Parathyroid adenoma (tissue), 2 donors: Measurements from ENCODE around the gene CDSN.
"Not testable (repeated sequence)": the region's sequence is repeated elsewhere in the genome, so short reads cannot be mapped to it uniquely, and the experiment has no call there.

Experiments
- H2AFZ ChIP-seq: fragments of 300-600 bp; sonication (generic); one replicate; pipeline ENCODE4 v1.7.0; 2017; ENCODE audit warnings: antibody characterized with exemption, mild to moderate bottlenecking
- H3K27ac ChIP-seq: fragments of 300-600 bp; sonication (generic); one replicate; pipeline ENCODE4 v1.7.0; 2017
- H3K27me3 ChIP-seq: fragments of 300-600 bp; sonication (generic); one replicate; pipeline ENCODE4 v1.7.0; 2017; ENCODE audit warnings: low read length; ENCODE audit not compliant: control insufficient read depth, insufficient read depth
- H3K36me3 ChIP-seq: fragments of 300-600 bp; sonication (generic); one replicate; pipeline ENCODE4 v1.7.0; 2017; ENCODE audit warnings: low read length; ENCODE audit not compliant: control insufficient read depth, insufficient read depth
- H3K4me1 ChIP-seq: fragments of 300-600 bp; sonication (generic); one replicate; pipeline ENCODE4 v1.7.0; 2017; ENCODE audit warnings: control low read depth
- H3K4me2 ChIP-seq: fragments of 300-600 bp; sonication (generic); one replicate; pipeline ENCODE4 v1.7.0; 2017; ENCODE audit warnings: low read length
- H3K4me3 ChIP-seq: fragments of 300-600 bp; sonication (generic); one replicate; pipeline ENCODE4 v1.7.0; 2017; ENCODE audit warnings: low read depth, low read length
- H3K79me2 ChIP-seq: fragments of 300-600 bp; sonication (generic); one replicate; pipeline ENCODE4 v1.7.0; 2017; ENCODE audit warnings: control low read depth
- H3K9ac ChIP-seq: fragments of 300-600 bp; sonication (generic); one replicate; pipeline ENCODE4 v1.7.0; 2017; ENCODE audit warnings: mild to moderate bottlenecking
- H3K9me3 ChIP-seq: fragments of 300-600 bp; sonication (generic); one replicate; pipeline ENCODE4 v1.7.0; 2017; ENCODE audit warnings: low read length; ENCODE audit not compliant: control insufficient read depth
- TF ChIP-seq, protein P1 (sequence below): fragments of 300-600 bp; sonication (generic); IDR thresholded peaks from one replicate; pipeline ENCODE4 v1.7.0; 2017; ENCODE audit warnings: antibody characterized with exemption, mild to moderate bottlenecking
- donor health status: primary hyperparathyroidism.

Gene CDSN

DNA sequence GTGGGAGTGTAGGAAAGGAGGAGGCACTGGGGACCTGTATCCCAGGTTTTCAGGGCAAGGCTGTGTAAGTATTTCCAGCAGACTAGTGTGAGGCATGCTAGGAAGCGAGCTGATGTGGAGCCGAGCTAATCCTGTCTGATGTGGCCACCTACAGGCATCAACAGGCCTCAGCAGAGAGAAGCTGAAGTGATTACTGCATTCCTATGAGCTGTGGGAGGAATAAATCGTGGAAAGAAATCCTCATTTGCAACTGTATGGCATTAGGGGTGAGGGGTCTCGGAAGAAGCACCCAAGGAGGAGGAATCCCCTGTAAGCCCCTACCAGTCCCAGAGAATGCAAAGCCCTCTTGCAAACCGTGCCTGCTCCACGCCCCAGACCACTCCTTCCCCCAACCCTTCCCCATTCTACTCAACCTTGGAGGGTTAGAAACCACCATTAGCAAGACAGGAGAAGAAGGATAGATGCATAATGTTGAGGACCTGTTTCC, 49.5 kb downstream of the CDSN start:
- H3K4me1 ChIP-seq = peaks cover 8% of the 10 kb centered on the region
- no peak overlapping the region for H3K4me2 ChIP-seq
- no peak overlapping the region for H3K4me3 ChIP-seq
- H2AFZ ChIP-seq = peak overlapping the region; percentile 30
- no peaks in the 10 kb centered on the region for H3K9me3 ChIP-seq
- H3K79me2 ChIP-seq = no peaks in the 10 kb centered on the region
- H3K27me3 ChIP-seq = no peaks in the 10 kb centered on the region
- H3K9ac ChIP-seq = no peak overlapping the region
- no peak overlapping the region for H3K27ac ChIP-seq
- H3K36me3 ChIP-seq = no peaks in the 10 kb centered on the region
- TF ChIP-seq, protein P1, sequence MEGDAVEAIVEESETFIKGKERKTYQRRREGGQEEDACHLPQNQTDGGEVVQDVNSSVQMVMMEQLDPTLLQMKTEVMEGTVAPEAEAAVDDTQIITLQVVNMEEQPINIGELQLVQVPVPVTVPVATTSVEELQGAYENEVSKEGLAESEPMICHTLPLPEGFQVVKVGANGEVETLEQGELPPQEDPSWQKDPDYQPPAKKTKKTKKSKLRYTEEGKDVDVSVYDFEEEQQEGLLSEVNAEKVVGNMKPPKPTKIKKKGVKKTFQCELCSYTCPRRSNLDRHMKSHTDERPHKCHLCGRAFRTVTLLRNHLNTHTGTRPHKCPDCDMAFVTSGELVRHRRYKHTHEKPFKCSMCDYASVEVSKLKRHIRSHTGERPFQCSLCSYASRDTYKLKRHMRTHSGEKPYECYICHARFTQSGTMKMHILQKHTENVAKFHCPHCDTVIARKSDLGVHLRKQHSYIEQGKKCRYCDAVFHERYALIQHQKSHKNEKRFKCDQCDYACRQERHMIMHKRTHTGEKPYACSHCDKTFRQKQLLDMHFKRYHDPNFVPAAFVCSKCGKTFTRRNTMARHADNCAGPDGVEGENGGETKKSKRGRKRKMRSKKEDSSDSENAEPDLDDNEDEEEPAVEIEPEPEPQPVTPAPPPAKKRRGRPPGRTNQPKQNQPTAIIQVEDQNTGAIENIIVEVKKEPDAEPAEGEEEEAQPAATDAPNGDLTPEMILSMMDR = peak; percentile 45

GRCh38 chr6:31068669-31069340, 51.4 kb downstream of the CDSN start:
- peaks cover 8% of the 10 kb centered on the region for H3K4me1 ChIP-seq
- H2AFZ ChIP-seq = no peak overlapping the region
- H3K4me3 ChIP-seq = no peak overlapping the region
- H3K4me2 ChIP-seq = no peak overlapping the region
- TF ChIP-seq, protein P1 = peak; percentile 81
- H3K9ac ChIP-seq = no peak overlapping the region
- no peaks in the 10 kb centered on the region for H3K36me3 ChIP-seq
- no peaks in the 10 kb centered on the region for H3K9me3 ChIP-seq
- no peaks in the 10 kb centered on the region for H3K79me2 ChIP-seq
- H3K27ac ChIP-seq = no peak overlapping the region
- no peaks in the 10 kb centered on the region for H3K27me3 ChIP-seq

DNA sequence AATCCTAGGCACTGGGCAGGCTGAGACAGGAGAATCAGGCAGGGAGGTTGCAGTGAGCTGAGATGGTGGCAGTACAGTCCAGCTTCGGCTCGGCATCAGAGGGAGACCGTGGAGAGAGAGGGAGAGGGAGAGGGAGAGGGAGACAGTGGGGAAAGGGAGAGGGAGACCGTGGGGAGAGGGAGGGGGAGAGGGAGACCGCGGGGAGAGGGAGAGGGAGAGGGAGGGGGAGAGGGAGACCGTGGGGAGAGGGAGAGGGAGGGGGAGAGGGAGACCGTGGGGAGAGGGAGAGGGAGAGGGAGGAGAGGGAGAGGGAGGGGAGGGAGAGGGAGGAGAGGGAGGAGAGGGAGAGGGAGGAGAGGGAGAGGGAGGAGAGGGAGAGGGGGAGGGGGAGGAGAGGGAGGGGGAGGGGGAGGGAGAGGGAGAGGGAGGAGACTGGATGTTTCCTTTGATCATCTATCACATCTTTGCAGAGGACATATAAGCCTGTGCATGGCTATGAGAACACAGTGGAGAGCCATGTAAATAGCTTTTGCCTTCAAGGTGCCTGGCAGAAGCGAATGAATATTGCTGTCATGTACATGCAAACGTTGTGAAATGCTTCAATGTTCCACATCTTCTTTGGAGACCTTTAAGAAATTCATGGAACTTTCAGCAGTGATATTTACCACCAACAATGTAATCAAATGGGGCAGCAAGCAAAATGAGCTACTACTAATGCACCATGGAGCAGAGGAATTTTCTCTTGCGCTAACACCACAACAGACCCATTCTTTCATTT, 52.2 kb downstream of the CDSN start:
- H3K36me3 ChIP-seq, H2AFZ ChIP-seq, H3K4me1 ChIP-seq, H3K9ac ChIP-seq, H3K27ac ChIP-seq, H3K9me3 ChIP-seq, H3K4me3 ChIP-seq, H3K27me3 ChIP-seq, H3K4me2 ChIP-seq, H3K79me2 ChIP-seq: not testable (repeated sequence)

GRCh38 chr6:31067028-31067427, 53.2 kb downstream of the CDSN start:
- H3K9me3 ChIP-seq, H3K4me3 ChIP-seq, H2AFZ ChIP-seq, H3K4me1 ChIP-seq, H3K27me3 ChIP-seq, H3K4me2 ChIP-seq, H3K9ac ChIP-seq, H3K27ac ChIP-seq, H3K79me2 ChIP-seq, H3K36me3 ChIP-seq: not testable (repeated sequence)

DNA sequence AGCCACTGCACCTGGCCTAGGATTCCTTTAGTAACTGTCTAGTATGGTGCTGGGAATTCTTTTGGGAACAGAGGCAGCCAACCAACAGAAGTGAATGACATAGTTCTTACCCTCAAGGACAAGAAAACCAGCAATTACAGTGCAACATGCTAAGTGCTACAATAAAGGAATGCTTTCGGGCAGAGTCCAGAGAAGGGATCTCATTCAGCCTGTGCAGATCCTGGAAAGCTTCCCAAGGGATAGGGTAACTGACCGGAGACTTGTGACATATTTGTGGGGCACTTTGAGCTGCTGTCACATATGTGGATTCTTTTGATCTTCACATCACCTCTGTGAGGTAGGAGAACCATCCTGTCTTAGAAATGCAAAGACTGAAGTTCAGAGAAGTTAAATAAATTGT, 54.7 kb downstream of the CDSN start:
- Histone ChIP-seq H2AFZ (no peak overlapping the region), H3K4me1 (no peaks in the 10 kb centered on the region), H3K4me2 (no peak overlapping the region), H3K36me3 (no peaks in the 10 kb centered on the region), H3K9ac (no peak overlapping the region), H3K4me3 (no peak overlapping the region), H3K27me3 (no peaks in the 10 kb centered on the region), H3K27ac (no peak overlapping the region), H3K9me3 (no peaks in the 10 kb centered on the region), H3K79me2 (no peaks in the 10 kb centered on the region)
- TF ChIP-seq, protein P1 = no peak
